22Rv1 (cell line): ENCODE data around the gene ING1.

Experiments used
- ZFX ChIP-seq: fragments of 450-650 bp; IDR thresholded peaks from 2 replicates; pipeline ENCODE4 v1.6.1; 2017; ENCODE audit warnings: antibody characterized with exemption, borderline replicate concordance
- TF ChIP-seq, protein P1 (sequence below): fragments of 450-650 bp; IDR thresholded peaks from 2 replicates; pipeline ENCODE4 v1.5.1; 2017; ENCODE audit warnings: mild to moderate bottlenecking

DNA sequence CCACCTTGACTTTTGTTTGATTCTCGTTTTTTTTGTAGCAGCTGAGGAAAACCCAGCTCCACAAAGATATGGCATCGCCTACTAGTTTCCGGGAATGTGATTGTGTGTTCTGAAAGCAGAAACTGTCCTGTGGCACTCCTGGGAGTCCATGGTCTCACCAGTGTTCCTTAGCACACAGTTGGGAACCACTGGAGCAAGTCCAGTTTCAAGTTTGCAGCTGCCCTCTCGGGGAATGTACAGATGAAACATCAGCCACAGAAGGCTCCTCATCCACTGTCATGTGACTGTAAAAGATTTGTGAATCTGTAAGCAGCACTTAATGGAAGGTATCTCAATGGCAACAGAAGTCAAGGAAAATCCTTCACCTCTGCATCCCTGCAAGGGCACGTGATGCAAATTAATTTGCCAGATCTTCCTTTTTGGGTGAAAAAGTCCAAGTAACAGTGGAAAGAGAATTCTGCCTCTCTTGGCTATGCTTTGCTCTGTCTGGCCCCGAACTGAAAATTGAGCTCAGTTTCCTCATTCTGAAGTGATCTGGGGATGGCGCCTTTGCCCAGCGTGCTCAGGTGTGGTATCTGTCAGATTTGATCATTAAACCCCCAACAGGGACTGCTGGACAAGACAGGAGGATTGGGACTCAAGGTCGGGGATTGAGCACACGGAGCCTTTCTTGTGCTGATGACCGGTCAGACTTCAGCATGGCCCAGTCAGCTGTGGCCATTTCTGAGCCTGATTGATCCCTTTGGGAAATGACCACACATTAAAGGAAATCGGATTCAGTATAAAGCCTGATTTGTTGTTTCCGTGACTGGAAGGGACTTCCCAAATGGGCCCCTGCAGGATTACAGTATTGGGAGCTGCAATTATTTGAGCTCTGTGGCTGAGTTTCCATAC lies 58.8 kb downstream of the ING1 start:
- TF ChIP-seq, protein P1, sequence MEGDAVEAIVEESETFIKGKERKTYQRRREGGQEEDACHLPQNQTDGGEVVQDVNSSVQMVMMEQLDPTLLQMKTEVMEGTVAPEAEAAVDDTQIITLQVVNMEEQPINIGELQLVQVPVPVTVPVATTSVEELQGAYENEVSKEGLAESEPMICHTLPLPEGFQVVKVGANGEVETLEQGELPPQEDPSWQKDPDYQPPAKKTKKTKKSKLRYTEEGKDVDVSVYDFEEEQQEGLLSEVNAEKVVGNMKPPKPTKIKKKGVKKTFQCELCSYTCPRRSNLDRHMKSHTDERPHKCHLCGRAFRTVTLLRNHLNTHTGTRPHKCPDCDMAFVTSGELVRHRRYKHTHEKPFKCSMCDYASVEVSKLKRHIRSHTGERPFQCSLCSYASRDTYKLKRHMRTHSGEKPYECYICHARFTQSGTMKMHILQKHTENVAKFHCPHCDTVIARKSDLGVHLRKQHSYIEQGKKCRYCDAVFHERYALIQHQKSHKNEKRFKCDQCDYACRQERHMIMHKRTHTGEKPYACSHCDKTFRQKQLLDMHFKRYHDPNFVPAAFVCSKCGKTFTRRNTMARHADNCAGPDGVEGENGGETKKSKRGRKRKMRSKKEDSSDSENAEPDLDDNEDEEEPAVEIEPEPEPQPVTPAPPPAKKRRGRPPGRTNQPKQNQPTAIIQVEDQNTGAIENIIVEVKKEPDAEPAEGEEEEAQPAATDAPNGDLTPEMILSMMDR, result no peak
- no peak for TF ChIP-seq ZFX
